ENCODE results near the gene B4GALT4.
A peak's percentile ranks its signal among the peaks of the same experiment; 100 is the strongest.
"Not testable (repeated sequence)": the region's sequence is repeated elsewhere in the genome, so short reads cannot be mapped to it uniquely, and the experiment has no call there.

The B4GALT4 gene, protein sequence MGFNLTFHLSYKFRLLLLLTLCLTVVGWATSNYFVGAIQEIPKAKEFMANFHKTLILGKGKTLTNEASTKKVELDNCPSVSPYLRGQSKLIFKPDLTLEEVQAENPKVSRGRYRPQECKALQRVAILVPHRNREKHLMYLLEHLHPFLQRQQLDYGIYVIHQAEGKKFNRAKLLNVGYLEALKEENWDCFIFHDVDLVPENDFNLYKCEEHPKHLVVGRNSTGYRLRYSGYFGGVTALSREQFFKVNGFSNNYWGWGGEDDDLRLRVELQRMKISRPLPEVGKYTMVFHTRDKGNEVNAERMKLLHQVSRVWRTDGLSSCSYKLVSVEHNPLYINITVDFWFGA

DNA sequence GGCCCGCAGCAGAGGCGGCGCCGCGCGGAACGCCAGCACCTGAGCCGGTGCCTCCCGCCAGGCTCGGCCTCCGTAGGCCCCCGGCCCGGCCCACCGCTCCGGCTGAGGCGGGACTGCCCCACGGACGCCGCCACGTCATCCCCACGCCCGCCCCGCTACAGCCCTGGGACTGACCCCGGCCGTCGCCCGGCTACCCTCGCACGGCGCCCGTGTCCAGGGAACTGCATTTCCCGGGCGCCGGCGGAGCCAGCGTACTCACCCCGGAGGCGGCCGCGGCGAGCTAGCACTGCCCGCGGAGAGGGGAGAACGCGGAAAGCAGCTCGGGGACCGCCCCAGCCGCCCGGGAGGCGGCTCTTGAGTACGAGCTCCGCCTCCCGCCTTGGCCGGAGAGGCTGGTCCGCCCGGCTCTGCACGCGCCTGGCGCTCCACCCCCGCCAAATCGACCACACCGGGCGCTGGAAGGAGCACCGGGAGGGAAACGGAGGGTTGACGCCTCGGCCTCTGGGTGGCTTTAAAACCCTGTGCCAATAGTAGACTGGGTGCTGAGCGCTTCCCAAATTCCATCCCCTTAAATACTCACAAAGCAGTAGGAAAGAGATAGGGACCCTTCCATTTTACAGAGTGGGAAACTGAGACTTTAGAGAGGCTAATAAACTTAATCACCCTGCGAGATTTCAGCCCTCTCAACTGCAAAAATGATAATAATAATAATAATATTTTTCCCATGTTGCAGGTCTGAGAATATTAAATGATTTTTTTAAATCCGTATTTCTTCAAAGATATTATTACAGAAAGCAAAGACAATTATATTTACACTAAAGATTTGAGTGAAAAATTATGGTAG is at the start of gene B4GALT4:
B4GALT4 (minus strand) TSS at position 288 of the 844 bp plus-strand sequence. CDS start 10,779 bp downstream, outside the sequence.
- DNase-seq, result peak; percentile 40 to 90

DNA sequence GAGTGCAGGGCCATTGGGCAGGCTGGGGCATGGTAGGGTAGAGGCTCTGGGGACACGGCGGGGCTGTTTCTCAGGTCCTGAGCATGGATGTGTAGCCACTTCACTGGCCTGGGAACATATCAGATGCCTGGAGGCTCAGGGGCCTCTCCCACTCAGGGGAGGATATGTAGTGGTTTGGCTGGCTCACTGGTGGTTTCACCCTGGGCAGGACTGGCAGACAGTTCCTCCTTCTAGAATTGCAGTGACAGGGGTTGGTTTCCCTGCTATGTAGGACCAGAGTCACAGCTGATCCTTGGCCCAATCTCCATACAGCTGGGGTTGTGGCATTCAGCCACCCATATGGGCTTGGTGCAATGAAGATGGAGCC is 48.7 kb upstream of the B4GALT4 start:
- no peak for DNase-seq

DNA sequence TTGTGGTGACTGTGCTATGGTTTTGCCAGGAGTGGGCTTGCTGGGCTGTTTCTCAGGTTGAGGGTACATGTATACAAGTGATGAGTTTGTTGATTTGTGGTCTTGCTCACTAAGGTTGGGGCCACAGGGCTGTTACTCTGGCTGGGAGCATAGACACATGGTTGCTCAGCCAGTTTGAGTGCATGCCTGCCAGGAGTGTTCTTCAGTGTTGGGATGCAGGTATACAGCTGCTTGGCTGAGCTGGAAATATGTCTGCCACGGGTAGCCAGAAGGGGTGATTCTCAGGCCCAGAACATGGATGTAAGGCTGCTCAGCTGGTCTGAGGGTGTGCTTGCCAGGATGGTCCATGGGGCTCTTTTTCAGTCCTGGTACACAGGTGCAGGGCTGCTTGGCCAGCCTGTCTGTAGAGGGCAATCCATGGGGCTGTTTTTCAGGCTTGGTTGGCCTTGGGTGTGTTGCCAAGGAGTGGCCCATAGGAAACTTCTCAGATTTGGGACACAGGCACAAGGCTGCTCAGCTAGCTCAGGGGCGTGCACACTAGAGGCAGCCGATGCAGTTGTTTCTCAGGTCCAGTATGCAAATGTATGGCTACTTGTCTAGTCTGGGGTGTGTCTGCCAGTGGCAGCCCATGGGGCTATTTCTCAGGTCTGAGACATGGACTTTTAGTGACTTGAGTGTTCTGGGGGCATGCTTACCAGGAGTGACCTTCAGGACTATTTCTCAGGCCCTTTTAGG is 48.2 kb upstream of the B4GALT4 start:
- DNase-seq, result no peak

DNA sequence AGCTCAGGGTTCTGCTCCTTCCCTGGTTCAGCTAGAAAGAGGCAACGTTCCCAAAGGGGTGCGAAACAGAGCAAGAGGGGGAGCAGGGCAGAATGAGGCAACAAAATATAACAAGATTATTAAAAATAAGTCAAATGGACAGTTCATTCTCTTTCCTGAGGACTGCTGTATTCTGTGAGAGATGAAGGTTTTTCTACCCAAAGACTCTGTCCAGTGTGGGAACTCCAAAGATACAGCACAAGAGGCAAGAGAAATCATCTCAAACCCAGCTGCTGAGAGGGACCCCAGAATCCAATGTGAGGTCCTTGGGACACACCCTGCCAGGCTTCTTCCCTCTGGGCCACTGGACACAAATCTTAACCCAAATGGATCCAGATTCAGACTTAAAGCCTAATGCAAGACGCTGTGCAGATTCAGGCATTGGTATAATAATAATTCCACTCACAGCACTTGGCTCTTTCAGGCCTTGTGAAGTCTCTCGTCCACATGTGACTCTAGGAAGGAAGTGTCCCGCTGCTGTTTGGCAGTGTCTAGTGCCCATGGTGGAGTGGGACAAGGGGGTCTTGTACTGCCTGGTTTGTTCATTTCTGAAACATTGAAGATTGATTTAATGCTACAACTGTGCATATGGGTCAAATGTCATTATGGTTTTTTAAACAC is 39.0 kb upstream of the B4GALT4 start:
- no peak for DNase-seq

DNA sequence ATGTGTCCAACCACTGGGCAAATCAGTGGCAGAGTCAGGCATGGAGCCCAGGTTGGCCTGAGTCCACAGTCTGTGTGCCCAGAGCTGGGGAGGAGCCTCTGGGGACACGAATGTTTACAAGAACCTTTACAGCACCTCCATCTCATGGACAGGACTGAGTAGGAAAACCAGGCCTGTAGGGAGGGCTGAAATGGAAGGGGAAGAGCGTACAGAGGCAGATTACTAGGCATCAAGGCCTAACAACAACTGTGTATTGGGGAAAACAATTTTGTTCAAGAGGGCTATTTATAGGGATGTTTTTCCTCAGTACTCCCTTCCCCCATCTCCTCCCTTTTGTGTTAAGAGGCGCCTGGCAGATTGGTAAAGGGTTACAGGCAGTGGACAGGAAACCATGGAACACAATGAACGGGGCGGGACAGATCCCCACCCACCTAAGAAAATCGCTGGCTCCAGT is 38.5 kb upstream of the B4GALT4 start:
- DNase-seq, result no peak

DNA sequence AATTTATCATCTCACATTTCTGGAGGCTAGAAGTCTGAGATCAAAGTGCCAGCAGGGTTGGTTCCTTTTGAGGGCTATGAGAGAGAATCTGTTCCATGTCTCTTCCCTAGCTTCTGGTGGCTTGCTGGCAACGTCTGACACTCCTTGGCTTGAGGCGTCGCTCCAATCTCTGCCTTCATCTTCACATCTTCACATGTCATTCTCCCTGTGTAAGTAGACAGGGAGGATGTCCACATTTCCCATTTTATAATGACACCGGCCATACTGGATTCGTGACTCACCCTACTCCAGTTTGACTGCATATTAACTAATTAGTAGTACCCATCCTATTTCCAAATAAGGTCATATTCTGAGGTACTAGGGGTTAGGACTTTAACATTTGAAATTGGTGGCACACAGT is 36.0 kb upstream of the B4GALT4 start:
- no peak for DNase-seq

DNA sequence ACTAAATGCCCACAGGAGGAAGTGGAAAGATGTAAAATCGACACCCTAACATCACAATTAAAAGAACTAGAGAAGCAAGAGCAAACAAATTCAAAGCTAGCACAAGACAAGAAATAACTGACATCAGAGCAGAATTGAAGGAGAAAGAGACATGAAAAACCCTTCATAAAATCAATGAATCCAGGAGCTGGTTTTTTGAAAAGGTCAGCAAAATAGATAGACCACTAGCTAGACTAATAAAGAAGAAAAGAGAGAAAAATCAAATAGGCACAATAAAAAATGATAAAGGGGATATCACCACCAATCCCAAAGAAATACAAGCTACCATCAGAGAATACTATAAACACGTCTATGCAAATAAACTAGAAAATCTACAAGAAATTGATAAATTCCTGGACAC is 29.5 kb upstream of the B4GALT4 start:
- not testable (repeated sequence) for DNase-seq

DNA sequence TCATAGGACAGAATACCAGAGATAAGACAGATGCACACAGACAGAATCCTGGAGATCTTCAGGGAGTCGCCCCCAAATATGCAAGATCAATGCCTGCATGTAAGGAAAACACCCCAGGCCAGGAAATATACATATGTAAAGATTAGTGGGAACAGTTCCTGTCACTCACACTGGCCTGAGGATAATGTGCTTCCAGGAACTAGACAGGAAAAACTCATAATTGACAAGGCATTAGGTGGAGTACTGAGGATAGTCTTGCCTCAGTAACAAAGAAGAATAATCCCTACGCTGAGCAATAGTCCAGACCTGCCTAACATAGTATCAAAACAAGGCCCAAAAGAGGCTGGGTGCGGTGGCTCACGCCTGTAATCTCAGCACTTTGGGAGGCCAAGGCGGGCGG is 20.4 kb upstream of the B4GALT4 start:
- DNase-seq, result no peak

DNA sequence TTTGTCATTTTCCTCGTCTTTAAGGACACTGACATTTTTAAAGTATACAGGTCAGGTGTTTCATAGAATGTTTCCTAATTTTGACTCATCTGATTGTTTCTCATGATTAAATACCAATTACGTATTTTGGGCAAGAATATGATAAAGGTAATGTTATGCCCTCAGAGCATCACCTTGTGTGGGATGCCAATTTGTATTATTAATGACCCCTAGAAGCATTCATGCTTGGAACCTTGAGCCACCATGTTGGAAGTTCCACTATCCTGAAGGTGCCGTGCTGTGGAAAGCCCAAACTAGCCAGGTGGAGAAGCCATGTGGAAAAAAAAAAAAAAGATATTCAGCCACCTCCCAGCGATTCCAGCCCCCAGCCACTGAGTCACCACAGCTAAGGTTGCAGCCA is 19.1 kb upstream of the B4GALT4 start:
- no peak for DNase-seq

DNA sequence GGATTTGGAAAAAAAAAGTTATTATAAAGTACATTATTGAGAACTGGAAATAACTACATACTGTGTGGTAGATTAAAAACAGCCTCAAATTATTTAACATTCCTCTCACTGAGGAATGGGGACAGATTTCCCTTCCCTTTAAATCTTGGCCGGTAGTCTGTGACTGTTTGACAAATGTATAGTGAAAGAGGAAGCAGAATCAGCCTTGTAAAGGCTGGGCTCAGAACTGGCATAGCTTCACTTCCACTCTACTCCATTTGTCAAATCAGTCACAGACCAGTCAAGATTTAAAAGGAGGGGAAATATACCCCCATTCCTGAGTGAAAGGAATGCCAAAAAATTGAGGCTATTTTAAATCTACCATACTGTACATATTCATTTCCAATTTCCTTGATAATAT is 18.2 kb upstream of the B4GALT4 start:
- no peak for DNase-seq

DNA sequence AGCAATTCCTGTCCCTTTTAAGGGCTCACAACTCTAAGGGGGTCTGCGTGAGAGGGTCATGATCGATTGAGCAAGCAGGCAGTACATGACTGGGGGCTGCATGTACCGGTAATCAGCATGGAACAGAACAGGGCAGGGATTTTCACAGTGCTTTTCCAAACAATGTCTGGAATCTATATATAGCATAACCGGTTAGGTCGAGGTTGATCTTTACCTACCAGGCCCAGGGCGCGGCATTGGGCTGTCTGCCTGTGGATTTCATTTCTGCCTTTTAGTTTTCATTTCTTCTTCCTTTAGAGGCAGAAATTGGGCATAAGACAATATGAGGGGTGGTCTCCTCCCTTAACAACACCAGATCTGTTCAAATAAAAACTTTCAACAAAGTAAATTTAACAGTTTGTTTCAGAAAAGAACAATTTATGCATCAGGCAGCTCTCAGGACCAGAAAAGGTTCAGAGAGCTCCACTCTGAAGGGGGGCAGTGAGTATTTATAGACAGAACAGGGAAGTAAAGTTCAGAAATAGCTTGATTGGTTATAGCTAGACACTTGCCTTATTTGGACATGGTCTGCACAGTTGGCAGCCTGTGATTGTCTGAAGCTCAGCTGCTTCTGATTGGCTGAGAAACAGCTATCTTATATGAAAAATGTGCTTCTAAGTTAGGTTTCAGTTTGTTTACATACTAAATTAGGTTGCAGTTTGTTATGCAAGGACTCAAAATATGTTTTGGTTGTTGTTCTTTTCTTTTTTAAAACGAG is 17.2 kb upstream of the B4GALT4 start:
- DNase-seq, result no peak

DNA sequence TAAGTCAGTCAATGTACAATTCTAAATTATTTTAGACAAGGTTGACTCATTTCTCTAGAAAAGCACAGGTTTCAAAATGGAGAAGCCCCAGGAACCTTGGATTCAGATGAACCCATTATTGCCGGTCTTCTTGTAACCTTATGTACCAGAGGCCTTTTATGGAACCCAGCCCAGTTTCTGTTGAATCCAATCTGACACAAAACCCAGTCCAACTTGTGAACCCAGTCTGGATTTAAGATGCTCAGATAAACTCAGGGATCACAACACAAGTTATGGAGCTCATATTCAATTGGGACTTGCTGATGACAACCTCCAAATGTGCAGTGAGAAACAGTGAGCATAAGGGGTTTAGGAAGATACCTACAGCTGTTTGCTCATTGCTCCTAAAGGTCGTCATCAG is 16.4 kb upstream of the B4GALT4 start:
- DNase-seq, result no peak

DNA sequence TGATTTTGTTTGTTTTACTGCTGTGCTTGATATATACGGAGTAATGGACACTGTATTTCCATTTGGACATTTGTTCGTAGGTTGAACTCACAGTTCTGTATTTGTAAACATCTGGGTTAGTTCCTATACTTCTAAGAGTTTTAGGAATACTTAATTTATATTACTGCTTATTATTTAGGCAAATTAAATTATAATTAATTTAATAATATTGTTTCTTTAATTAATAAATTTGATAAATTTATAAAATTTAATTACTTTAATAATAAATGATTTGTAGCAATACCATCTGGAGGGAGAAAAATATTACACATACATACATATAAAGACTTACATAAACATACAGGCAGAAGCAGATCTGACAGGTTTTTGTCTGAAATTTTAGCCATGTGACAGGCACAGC is 14.5 kb upstream of the B4GALT4 start:
- DNase-seq, result no peak

DNA sequence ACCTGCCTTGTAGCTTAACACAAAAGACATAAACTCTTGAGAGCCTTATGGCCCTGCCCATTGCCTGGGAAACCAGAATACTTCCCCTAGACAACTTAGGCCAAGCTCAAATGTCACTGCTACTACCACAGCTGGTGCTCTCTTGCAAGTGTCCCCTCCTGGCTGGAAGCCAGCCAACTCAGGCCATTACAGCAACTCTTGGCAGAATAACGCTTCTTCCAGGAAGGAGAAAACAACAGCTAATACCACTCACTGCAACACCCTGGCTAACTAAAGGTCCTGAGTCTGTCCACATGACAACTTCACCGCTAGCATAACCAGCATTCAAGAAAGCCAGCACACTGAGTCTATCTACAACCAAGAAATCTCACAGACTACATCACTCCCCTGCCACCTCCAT is 5.1 kb upstream of the B4GALT4 start:
- no peak for DNase-seq

DNA sequence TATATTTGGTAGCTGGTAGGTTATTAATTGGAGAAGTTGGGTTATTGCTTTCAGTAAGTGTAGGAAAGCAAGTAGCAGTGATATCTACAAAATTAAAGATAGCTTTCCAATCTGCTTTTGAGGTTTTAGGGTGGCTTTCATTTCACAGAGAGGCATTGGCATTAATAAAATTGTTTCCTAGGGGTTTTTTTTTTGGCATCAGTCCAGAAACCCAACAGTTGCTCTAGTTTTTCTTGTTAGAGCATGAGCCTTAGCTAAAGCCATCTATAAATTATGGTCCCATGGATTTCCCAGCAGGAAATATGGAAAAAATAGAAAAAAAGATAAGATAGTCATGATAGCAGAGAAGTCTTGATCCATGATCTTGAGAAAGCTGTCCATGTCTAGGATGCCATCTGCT is 3.0 kb upstream of the B4GALT4 start:
- DNase-seq, result no peak

DNA sequence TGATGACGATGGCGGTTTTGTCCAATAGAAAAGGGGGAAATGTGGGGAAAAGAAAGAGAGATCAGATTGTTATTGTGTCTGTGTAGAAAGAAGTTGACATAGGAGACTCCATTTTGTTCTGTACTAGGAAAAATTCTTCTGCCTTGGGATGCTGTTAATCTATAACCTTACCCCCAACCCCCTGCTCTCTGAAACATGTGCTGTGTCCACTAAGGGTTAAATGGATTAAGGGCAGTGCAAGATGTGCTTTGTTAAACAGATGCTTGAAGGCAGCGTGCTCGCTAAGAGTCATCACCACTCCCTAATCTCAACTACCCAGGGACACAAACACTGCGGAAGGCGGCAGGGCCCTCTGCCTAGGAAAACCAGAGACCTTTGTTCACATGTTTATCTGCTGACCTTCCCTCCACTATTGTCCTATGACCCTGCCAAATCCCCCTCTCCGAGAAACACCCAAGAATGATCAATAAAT is 2.4 kb upstream of the B4GALT4 start:
- DNase-seq, result not testable (repeated sequence)

DNA sequence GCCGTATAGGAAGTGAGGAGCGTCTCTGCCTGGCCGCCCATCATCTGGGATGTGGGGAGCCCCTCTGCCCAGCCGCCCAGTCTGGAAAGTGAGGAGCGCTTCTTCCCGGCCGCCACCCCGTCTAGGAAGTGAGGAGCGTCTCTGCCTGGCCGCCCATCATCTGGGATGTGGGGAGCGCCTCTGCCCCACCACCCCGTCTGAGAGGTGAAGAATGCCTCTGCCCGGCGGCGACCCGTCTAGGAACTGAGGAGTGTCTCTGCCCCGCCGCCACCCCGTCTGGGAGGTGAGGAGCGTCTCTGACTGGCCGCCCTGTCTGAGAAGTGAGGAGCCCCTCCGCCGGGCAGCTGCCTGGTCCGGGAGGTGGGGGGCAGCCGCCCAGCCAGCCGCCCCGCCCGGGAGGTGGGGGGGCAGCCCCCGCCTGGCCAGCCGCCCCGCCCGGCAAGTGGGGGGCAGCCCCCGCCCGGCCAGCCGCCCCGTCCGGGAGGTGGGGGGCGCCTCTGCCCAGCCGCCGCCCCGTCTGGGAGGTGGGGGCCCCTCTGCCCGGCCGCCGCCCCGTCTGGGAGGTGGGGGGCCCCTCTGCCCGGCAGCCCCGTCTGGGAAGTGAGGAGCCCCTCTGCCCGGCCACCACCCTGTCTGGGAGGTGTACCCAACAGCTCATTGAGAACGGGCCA is 1.8 kb upstream of the B4GALT4 start:
- DNase-seq, result not testable (repeated sequence)

DNA sequence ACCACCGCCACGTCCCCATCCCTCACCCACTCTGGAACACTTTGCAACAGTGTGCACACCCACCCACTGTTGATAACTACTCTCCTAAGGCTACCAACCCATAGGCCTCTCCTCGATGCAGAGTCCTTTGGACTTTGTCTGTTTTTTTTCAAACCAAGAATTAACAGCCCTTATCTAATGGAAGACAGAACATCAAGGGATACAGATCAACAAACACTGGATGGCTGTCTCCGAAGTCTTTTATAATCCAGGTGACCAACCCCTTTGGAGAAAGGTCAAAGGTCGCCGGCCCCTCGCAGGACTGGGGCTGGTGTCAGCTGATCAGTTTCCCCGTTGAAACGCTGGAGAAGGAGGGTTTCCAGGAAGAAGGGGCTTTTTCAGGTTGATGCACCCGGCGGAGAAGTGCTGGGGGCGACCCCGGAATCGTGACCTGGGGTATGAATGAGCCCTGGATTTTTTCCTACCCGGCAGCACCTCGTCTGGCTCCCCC is 532 bp downstream of the B4GALT4 start:
- DNase-seq, result peak; percentile 19 to 69

DNA sequence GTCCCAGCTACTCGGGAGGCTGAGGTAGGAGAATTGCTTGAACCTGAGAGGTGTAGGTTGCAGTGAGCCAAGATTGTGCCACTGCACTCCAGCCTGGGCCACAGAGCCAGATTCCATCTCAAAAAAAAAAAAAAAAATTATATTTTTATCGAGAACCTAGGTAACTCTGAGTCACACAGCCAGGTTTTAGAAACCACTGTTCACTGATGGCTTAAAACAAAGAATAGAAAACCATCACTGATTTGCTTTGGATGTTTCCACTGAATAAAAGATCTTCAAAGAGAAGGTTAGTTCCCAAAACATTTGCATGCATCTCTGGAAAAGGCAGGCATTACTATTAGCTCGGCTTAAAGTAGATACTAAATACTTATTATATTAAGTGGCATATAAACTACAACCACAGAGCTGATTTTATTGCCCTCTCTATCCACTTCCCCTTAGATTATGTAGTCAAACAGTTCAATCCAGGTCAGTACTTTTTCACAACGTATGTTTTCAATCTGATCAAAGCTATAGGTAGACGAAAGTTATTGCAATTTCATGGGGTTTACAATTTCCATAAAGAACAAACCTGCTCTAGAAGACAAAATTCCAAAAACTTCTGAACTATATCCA is 1.4 kb downstream of the B4GALT4 start:
- DNase-seq, result no peak

DNA sequence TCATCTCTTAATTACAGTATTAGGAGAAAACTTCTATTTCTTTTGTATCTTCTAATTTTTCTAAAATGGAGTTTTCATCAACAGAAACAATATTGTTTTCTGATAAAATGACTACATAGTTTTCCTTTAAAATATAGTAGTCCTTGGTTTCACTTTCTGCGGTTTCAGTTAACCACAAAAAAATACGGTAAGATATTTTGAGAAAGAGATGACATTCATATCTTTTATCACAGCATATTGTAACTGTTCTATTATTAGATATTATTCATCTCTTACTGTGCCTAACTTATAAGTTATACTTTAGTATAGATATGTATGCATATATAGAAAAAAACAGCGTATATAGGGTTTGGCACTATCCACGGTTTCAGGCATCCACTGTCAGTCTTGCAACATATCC is 2.3 kb downstream of the B4GALT4 start:
- DNase-seq, result no peak

DNA sequence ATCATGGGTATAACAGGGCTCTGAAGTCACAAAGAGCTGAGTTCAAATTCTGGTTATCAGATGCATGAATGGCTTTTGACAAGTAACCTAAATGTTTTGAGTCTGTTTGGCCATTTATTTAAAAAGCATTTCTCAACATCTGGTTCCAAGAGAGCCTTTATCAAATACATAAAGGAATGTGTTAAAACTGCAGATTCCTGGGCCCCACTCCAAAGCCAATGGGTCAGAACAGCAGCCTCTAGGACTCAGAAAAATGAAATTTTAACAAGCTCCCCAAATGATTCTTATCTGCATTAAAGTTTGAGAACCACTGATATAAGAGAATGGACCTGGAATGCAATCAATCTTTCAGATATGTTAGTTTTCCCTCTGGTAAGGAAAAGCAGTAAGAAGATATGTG is 3.4 kb downstream of the B4GALT4 start:
- no peak for DNase-seq
